ENCODE results near the gene PDE10A.

Gene PDE10A

GRCh38 chr6:165653607-165654006 lies 9.4 kb downstream of the PDE10A start:
- DNase-seq = no peak

GRCh38 chr6:165653196-165653595 lies 9.8 kb downstream of the PDE10A start:
- DNase-seq = no peak

GRCh38 chr6:165652766-165653165 lies 10.3 kb downstream of the PDE10A start:
- no peak for DNase-seq

GRCh38 chr6:165649166-165650137 lies 13.6 kb downstream of the PDE10A start:
- DNase-seq = no peak

- no peak for DNase-seq
These were observed 16.0 kb downstream of the PDE10A start for GRCh38 chr6:165647041-165647440.

GRCh38 chr6:165645919-165646318 lies 17.1 kb downstream of the PDE10A start:
- DNase-seq = no peak

GRCh38 chr6:165644586-165645266 lies 18.3 kb downstream of the PDE10A start:
- DNase-seq = no peak

- DNase-seq = no peak
These were observed 20.0 kb downstream of the PDE10A start for GRCh38 chr6:165643015-165643414.

- DNase-seq = no peak
These were observed 21.3 kb downstream of the PDE10A start for GRCh38 chr6:165641672-165642156.

- DNase-seq = no peak
These were observed 22.2 kb downstream of the PDE10A start for GRCh38 chr6:165640806-165641205.

- DNase-seq = no peak
These were observed 24.5 kb downstream of the PDE10A start for GRCh38 chr6:165638530-165638929.

- DNase-seq = no peak
These were observed 25.5 kb downstream of the PDE10A start for GRCh38 chr6:165637586-165637985.

GRCh38 chr6:165636402-165637048 lies 26.5 kb downstream of the PDE10A start:
- DNase-seq = no peak

- no peak for DNase-seq
These were observed 27.1 kb downstream of the PDE10A start for GRCh38 chr6:165635965-165636364.

GRCh38 chr6:165634101-165634880 lies 28.8 kb downstream of the PDE10A start:
- DNase-seq = no peak

GRCh38 chr6:165632194-165632593 lies 30.8 kb downstream of the PDE10A start:
- no peak for DNase-seq

- no peak for DNase-seq
These were observed 32.5 kb downstream of the PDE10A start for GRCh38 chr6:165630544-165630953.

- DNase-seq = no peak
These were observed 34.1 kb downstream of the PDE10A start for GRCh38 chr6:165628955-165629354.

- DNase-seq = no peak
These were observed 35.7 kb downstream of the PDE10A start for GRCh38 chr6:165627366-165627765.

- DNase-seq = no peak
These were observed 36.3 kb downstream of the PDE10A start for GRCh38 chr6:165626711-165627110.

GRCh38 chr6:165624871-165625639 lies 38.0 kb downstream of the PDE10A start:
- DNase-seq = no peak

GRCh38 chr6:165621940-165622339 lies 41.1 kb downstream of the PDE10A start:
- no peak for DNase-seq

All from NCI-H69 (cell line).